Stimulated activated CD8-positive, alpha-beta memory T cell treated with anti-CD3 and anti-CD28 coated beads, Interleukin-7, amount 100 ng/mL, for 48 hours (primary cell): ENCODE measurements around the gene ZSWIM3.

ENCODE experiments used
- DNase-seq, 2 donors: peaks; one replicate each; pipeline ENCODE4 v3.0.0-alpha.2; 2020; ENCODE audit warnings: low read depth in 1 of 2; ENCODE audit errors: extremely low read depth in 1 of 2

ZSWIM3 gene

GRCh38 chr20:45907219-45907948 is 50.0 kb downstream of the ZSWIM3 start:
- DNase-seq: no peak

DNA sequence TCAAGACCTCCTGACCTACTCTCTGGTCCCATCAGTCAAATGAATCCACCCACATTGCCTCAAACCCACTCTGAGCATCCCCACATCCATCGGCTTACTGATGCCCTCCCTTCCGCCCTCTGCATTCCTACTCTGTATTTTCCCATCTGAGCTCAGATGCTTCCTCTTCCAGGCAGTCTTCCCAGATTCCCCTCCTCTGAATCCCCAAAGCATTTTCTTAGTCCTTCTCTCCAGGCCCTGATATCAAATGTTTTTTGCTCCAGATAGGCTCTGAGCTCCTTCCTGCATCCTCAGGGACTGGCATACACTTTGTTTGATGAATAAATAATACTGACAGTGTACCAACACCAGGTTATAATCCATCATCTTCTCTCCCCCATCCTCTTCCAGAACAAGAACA is 50.7 kb downstream of the ZSWIM3 start:
- no peak for DNase-seq

- DNase-seq: no peak
Measured at GRCh38 chr20:45909336-45909808, 52.0 kb downstream of the ZSWIM3 start.

GRCh38 chr20:45909817-45910669 is 52.6 kb downstream of the ZSWIM3 start:
- no peak for DNase-seq

GRCh38 chr20:45910670-45911485 is 53.5 kb downstream of the ZSWIM3 start:
- peak; percentile 92 to 98 for DNase-seq

DNA sequence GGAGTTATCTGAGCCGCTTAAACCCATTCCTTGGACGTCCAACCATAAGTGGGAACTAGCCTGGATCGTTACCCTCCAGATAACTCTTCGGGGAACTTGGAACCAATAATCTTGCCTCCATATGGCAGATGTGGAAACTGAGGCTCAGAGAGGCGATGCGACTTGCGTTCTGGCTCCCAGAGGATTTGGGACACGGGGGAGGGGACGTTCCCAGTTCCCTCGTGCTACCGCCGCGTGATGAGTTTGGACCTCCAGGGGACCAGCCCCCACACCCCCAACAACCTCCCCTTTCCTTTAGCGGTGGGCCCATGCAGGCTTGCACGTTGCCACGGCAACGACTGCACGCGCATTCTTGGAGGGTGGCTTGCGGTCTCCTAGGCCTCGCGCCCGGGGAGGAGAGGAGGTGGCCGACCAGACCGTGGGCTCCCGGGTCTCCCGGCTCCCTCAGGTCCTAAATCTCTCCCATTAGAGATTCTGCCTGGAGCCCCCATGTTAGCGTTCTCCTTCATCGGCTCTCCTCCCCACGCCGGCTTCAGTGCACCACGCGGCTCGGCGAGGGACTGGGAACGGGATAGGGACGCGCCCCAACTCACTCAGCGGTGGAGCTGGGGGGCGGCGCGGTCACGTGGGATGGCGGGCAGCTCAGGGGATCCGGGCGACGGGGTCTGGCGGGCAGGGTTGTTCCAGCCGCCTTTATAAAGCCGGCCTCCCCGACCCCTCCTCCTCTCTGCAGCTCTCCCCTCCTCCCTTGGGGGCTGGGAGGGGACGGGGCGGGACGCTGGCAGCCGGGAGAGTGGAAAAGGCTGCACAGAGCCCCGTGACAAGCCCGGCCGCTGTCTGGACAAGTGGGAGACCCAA is 54.3 kb downstream of the ZSWIM3 start, which contains the start of gene PLTP:
PLTP (minus strand) TSS at position 670 of the 858 bp plus-strand sequence. CDS start 703 bp downstream, outside the sequence.
- no peak for DNase-seq

- DNase-seq: no peak
Measured at GRCh38 chr20:45912344-45912682, 54.9 kb downstream of the ZSWIM3 start.

GRCh38 chr20:45913116-45913515 is 55.7 kb downstream of the ZSWIM3 start:
- DNase-seq: no peak

DNA sequence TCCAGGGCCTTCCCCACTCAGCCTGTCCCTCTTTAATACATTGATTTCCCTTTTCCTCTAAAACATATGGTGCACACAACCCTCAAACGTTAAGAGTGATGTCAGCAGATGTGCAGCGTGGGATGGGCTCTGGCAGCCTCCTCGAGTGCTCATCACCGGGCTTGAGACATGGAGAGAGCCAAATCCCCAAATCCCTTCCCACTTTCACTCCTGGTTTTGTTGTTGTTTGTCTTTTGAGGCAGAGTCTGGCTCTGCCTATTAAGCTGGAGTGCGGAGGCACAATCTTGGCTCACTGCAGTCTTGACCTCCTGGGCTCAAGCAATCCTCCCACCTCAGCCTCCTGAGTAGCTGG is 60.4 kb downstream of the ZSWIM3 start:
- no peak for DNase-seq

DNA sequence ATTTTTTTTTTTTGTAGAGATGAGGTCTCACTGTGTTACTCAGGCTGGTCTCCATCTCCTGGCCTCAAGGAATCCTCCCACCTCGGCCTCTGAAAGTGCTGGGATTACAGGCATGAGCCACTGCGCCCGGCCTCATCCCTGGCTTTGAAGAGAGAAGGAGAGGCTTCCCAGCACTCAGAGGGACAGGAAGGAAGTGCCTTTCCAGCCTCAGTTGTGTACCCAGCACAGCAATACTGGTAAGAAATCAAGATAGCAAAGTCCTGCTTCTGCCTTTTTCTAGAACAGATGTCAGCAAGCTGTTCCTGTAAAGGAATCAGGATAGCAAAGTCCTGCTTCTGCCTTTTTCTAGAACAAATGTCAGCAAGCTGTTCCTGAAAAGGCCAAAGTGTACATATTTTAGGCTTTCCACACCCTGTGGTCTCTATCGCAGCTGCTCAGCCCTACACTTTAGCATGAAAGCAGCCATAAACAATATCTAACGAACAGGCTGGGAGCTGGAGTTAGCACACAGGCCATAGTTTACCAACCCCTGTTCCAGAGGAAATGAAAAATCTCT is 60.8 kb downstream of the ZSWIM3 start:
- no peak for DNase-seq

- no peak for DNase-seq
Measured at GRCh38 chr20:45918779-45919537, 61.5 kb downstream of the ZSWIM3 start.

- no peak for DNase-seq
Measured at GRCh38 chr20:45919542-45920399, 62.4 kb downstream of the ZSWIM3 start.

- DNase-seq: no peak
Measured at GRCh38 chr20:45920462-45921336, 63.3 kb downstream of the ZSWIM3 start.

DNA sequence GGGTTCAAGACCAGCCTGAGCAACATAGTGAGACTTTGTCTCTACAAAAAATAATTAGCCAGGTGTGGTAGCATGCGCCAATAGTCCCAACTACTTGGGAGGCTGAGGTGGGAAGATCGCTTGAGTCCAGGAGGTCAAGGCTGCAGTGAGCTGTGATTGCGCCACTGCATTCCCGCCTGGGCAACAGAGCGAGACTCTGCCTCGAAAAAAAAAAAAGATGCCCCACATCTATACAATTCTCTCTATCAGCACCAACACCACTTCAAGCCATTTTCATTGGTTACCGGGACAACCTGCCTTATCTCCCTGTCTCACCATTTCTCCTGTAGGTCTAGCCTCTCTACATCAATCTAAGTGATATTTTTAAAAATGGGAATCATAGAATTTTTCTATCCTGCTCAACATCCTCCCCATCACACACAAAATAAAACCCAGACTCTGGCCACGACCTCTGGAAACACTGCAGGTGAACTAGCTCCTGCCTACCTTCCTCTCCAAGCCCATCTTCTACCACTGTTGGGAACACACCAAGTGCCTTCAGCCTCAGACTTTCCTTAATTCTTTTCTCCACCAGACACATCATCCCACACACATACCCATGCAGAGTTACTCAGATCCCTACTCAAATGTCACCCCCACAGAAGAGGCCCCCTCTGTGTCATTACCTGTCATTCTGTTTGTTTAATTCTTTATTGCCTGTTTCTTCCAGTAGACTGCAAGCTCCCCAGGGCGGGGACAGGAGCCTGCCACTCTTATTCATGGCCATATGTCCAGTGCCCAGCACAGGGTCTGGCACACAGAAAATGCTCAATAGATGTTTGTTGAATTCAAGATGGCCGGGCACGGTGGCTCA is 64.1 kb downstream of the ZSWIM3 start:
- no peak for DNase-seq

- no peak for DNase-seq
Measured at GRCh38 chr20:45924391-45925261, 67.2 kb downstream of the ZSWIM3 start.
